Kidney (tissue), 14 donors: ENCODE measurements around the gene PPP1R13L. TPM values are rescaled to one million over a fixed set of nuclear protein-coding genes. Genes with fewer than 3 reads are reported as not detected.
A peak's percentile ranks its signal among the peaks of the same experiment; 100 is the strongest.

Source experiments
- DNase-seq, 5 donors: peaks; one replicate each; pipeline ENCODE4 v3.0.0-alpha.2; 2013 to 2020
- FAIRE-seq: peaks from 2 replicates; lab custom pipeline; 2012; peaks lifted over from hg19 to GRCh38; lab: Jason Lieb, UNC
- H3K27ac ChIP-seq, 2 donors: one replicate each; pipeline ENCODE4 v1.7.0; 2013; ENCODE audit warnings: low read depth in 2 of 2, low read length in 2 of 2, inconsistent platforms in 1 of 2
- H3K27me3 ChIP-seq: one replicate; pipeline ENCODE4 v1.7.1; 2013; ENCODE audit warnings: low read length, inconsistent platforms; ENCODE audit not compliant: control insufficient read depth, insufficient read depth
- H3K36me3 ChIP-seq, 3 donors: one replicate each; pipeline versions ENCODE4 v1.7.0 to v1.7.1; 2013; ENCODE audit warnings: low read length in 3 of 3, control low read depth in 1 of 3, inconsistent platforms in 1 of 3; ENCODE audit not compliant: insufficient read depth in 3 of 3, control insufficient read depth in 2 of 3
- H3K4me1 ChIP-seq, 3 donors: one replicate each; pipeline versions ENCODE4 v1.7.0 to v1.7.1; 2013; ENCODE audit warnings: low read length in 3 of 3, inconsistent platforms in 1 of 3, low read depth in 1 of 3; ENCODE audit not compliant: control insufficient read depth in 2 of 3, insufficient read depth in 2 of 3
- H3K4me3 ChIP-seq, 3 donors: one replicate each; pipeline versions ENCODE4 v1.7.0 to v1.8.1; 2013; ENCODE audit warnings: low read length in 3 of 3, control low read depth in 1 of 3, inconsistent platforms in 1 of 3
- H3K9ac ChIP-seq, 3 donors: one replicate each; pipeline versions ENCODE4 v1.7.0 to v1.7.1; 2013; ENCODE audit warnings: low read length in 3 of 3, control low read depth in 1 of 3, inconsistent platforms in 1 of 3
- H3K9me3 ChIP-seq, 3 donors: one replicate each; pipeline versions ENCODE4 v1.7.0 to v1.7.1; 2013; ENCODE audit warnings: low read length in 3 of 3, control low read depth in 1 of 3, inconsistent platforms in 1 of 3; ENCODE audit not compliant: control insufficient read depth in 2 of 3, insufficient read depth in 1 of 3
- intact Hi-C: fragments of 100-400 bp; cut with DNase I; formaldehyde crosslinking; loops from one replicate; pipeline ENCODE4 v1.11.1; 2022
- polyA plus RNA-seq: library from polyadenylated mRNA; stranded (reverse); fragments of 350-450 nt; fragmentation: Illumina TruSeq; extraction: RNeasy Lipid Tissue Mini Kit (QIAGEN cat#74804); gene quantifications from one replicate; pipeline ENCODE4 v1.2.3, GENCODE V29; 2014; ENCODE audit warnings: low read depth, low replicate concordance; ENCODE audit not compliant: insufficient read depth
- total RNA-seq: library from RNA; stranded (reverse); fragmentation: NEBNext Ultra II Directional; extraction: Animal tissue kit (Norgen Biotek cat#: 25700); gene quantifications from one replicate; pipeline ENCODE4 v1.2.1, GENCODE V29; 2021
- TF ChIP-seq, protein P1 (sequence below): IDR thresholded peaks from 3 replicates; pipeline ENCODE4 v1.5.1; 2012; ENCODE audit warnings: mild to moderate bottlenecking, moderate library complexity, borderline replicate concordance; ENCODE audit not compliant: insufficient read depth; ENCODE audit errors: extremely low read depth
- donor health status: control.
- donor health status: control.
- donor health status: control.
- donor health status: control.
- donor health status: control.
- donor health status: DM: yes; HTN: yes; CAD: no.
- donor health status: Normal renal cell carcinoma (clear cell type).

The PPP1R13L gene
- total and polyA plus RNA-seq, 2 donors from 2014 or later, result 21.4 to 32.4 TPM

DNA sequence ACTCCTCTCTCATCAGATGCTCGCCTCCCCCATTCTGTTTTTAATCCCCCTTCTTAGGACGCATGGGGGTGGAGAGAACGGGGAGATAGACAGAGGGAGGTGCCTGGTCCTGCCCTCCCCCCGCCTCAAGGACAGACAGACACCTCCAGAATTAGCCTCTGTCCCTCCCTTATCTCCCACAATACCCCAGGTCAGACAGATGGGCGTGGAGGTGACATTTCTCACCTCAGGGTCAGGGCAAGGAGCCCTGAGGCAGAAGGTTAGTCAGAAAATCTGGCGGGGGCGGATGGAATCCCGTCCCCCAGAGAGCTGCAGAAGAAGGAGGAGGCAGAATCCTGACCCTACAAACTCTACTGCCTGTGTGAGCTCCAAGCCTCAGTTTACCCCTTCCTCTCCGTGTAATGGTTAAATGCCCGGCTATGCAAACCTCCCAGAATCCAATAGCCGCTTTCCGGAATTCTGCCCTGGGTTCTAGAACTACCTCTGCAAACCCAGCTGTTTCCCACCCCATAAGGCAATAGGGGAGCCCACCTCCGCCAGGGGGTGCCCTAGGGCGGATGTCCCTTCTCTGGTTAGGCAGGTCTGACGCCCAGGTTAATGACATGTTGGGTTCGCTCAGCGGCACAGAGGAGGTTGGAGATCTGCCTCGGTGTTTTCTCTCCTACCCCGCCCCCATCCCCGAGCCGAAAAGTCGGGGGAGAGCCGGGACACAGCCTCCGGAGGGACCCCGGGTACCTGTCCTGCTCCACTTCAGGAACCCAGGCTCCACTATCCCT is 900 bp downstream of the PPP1R13L start:
- DNase-seq (peak in 4 of 5 donors; percentile 42 to 79 (median 49)), FAIRE-seq (no peak)
- Histone ChIP-seq H3K27me3 (peaks cover 15% of the 10 kb centered on the region), H3K4me1 (peaks cover 0 to 10% (median 9%) of the 10 kb centered on the region in 3 donors), H3K27ac (peak overlapping the region in 1 of 2 donors; percentile 60), H3K36me3 (no peaks in the 10 kb centered on the region), H3K4me3 (peak overlapping the region; percentile 67 to 92 (median 92)), H3K9me3 (no peaks in the 10 kb centered on the region), H3K9ac (peak overlapping the region in 1 of 3 donors; percentile 36)
- intact Hi-C loops, result no loop called here
- TF ChIP-seq, protein P1, sequence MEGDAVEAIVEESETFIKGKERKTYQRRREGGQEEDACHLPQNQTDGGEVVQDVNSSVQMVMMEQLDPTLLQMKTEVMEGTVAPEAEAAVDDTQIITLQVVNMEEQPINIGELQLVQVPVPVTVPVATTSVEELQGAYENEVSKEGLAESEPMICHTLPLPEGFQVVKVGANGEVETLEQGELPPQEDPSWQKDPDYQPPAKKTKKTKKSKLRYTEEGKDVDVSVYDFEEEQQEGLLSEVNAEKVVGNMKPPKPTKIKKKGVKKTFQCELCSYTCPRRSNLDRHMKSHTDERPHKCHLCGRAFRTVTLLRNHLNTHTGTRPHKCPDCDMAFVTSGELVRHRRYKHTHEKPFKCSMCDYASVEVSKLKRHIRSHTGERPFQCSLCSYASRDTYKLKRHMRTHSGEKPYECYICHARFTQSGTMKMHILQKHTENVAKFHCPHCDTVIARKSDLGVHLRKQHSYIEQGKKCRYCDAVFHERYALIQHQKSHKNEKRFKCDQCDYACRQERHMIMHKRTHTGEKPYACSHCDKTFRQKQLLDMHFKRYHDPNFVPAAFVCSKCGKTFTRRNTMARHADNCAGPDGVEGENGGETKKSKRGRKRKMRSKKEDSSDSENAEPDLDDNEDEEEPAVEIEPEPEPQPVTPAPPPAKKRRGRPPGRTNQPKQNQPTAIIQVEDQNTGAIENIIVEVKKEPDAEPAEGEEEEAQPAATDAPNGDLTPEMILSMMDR, result peak; percentile 6

DNA sequence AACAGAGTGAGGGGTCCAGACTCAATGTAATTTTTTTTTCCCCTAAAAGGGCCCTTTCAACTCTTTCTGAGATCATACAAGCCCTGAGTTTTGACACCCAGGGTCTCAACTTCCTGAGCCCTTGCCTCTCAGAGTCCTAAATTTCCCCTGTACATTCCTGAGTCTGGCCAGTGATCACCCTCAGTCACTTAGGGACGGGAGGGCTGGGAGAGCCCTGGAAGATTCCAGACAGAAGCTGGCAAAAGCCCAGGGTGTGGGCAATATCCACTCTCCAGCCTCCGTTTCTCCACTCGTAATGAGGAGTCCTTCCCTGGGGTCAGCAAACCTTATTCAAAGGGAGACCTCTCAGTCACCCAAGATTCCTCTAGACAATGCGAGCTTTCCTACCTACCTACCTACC is 1.6 kb downstream of the PPP1R13L start:
- no peaks in the 10 kb centered on the region for H3K36me3 ChIP-seq
- no peak overlapping the region for H3K4me3 ChIP-seq
- DNase-seq, result no peak
- FAIRE-seq, result no peak
- TF ChIP-seq, protein P1, result no peak
- H3K9me3 ChIP-seq, result no peaks in the 10 kb centered on the region
- no peak overlapping the region for H3K9ac ChIP-seq
- peaks cover 15% of the 10 kb centered on the region for H3K27me3 ChIP-seq
- H3K4me1 ChIP-seq, result peaks cover 0 to 10% (median 9%) of the 10 kb centered on the region in 3 donors
- H3K27ac ChIP-seq, result peak overlapping the region in 1 of 2 donors; percentile 41
- intact Hi-C loops, result no loop called here

DNA sequence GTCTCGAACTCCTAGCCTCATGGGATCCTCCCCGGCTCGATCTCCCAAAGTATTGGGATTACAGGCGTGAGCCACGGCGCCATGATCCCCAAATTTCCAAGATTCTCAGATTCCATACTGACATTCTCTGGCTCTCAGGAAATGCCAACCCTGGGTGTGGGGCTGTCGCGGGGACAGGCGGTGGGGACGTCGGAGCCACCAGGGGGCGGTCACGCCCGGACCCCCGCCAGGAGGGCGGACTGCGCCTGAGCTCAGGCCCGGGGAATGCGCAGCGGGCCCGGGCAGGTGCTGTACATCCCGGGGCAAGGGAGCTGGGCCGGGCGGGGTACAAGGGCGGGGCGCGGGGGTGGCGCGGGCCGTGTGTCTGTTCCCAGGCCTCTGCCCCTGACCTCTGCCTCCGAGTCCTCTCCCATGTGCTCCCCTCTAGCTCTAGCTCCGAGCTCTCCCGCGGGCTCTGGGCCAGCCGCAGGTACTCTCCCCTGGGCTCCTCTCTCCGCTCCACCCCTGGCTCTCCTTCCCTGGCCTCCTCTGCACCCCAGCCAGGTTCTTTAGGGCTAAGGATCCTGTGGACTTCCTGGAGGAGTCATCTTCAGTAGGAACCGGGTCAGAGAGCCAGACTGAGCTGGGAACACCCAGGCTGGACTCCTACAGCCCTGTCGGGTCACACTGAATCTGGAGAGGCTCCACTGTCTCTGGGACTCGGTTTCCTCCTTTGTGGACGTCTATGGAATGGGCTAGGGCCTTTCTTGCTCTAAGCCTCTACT is 2.4 kb downstream of the PPP1R13L start:
- Histone ChIP-seq H3K36me3 (no peaks in the 10 kb centered on the region), H3K27ac (peak overlapping the region in 1 of 2 donors; percentile 41), H3K4me3 (no peak overlapping the region), H3K27me3 (peaks cover 15% of the 10 kb centered on the region), H3K4me1 (peaks cover 0 to 12% (median 9%) of the 10 kb centered on the region in 3 donors), H3K9ac (no peak overlapping the region), H3K9me3 (no peaks in the 10 kb centered on the region)
- TF ChIP-seq, protein P1, result peak; percentile 9
- FAIRE-seq (no peak), DNase-seq (peak in 3 of 5 donors; percentile 54 to 60 (median 59))
- intact Hi-C loops, result no loop called here
